Endodermal cell (in vitro differentiated cells): Measurements from ENCODE around the gene PMIS2. TPM values are rescaled to one million over a fixed set of nuclear protein-coding genes. Genes with fewer than 3 reads are reported as not detected.

Experiments used
- DNase-seq: peaks from one replicate; pipeline ENCODE4 v3.0.0-alpha.2; 2017
- H3K27ac ChIP-seq: 2 replicates; pipeline ENCODE4 v1.5.1; 2013; ENCODE audit warnings: mild to moderate bottlenecking, low read depth, low read length, moderate library complexity
- H3K27me3 ChIP-seq: 2 replicates; pipeline ENCODE4 v1.6.1; 2013; ENCODE audit warnings: mild to moderate bottlenecking, low read length, moderate library complexity; ENCODE audit not compliant: insufficient read depth, control insufficient read depth, poor library complexity, severe bottlenecking
- H3K36me3 ChIP-seq: 2 replicates; pipeline ENCODE4 v1.7.0; 2013; ENCODE audit warnings: mild to moderate bottlenecking, low read length, moderate library complexity; ENCODE audit not compliant: control insufficient read depth, insufficient read depth
- H3K4me1 ChIP-seq: one replicate; pipeline ENCODE4 v1.7.0; 2013; ENCODE audit warnings: low read length; ENCODE audit not compliant: control insufficient read depth, insufficient read depth
- H3K4me3 ChIP-seq: 2 replicates; pipeline ENCODE4 v1.5.1; 2013; ENCODE audit warnings: mild to moderate bottlenecking, low read length, moderate library complexity
- H3K9ac ChIP-seq: 2 replicates; pipeline ENCODE4 v1.6.1; 2013; ENCODE audit warnings: mild to moderate bottlenecking, low read length, moderate library complexity; ENCODE audit not compliant: poor library complexity, severe bottlenecking; ENCODE audit errors: extremely low read depth
- H3K9me3 ChIP-seq: 2 replicates; pipeline ENCODE4 v1.6.1; 2013; ENCODE audit warnings: mild to moderate bottlenecking, low read length, moderate library complexity; ENCODE audit not compliant: control insufficient read depth
- H3K27ac Mint-ChIP-seq: 2 replicates; pipeline ENCODE4 v1.8.0; 2020; ENCODE audit warnings: mixed read lengths
- H3K27me3 Mint-ChIP-seq: 2 replicates; pipeline ENCODE4 v1.8.0; 2021; ENCODE audit warnings: mild to moderate bottlenecking, mixed read lengths; ENCODE audit not compliant: insufficient read depth
- H3K36me3 Mint-ChIP-seq: 2 replicates; pipeline ENCODE4 v1.8.0; 2020; ENCODE audit warnings: low read depth, mixed read lengths
- H3K4me1 Mint-ChIP-seq: 2 replicates; pipeline ENCODE4 v1.8.0; 2020; ENCODE audit warnings: mixed read lengths
- H3K4me3 Mint-ChIP-seq: 2 replicates; pipeline ENCODE4 v1.8.0; 2020; ENCODE audit warnings: mild to moderate bottlenecking, moderate library complexity, mixed read lengths
- H3K9me3 Mint-ChIP-seq: 2 replicates; pipeline ENCODE4 v1.8.0; 2020; ENCODE audit warnings: mild to moderate bottlenecking, mixed read lengths
- WGBS, 2 experiments: methylation state at CpG; one replicate each; pipeline versions ENCODE4 v1.1.5 to v1.1.7; 2013; ENCODE audit warnings: missing lambda C conversion rate in 2 of 2, mixed read lengths in 1 of 2; ENCODE audit not compliant: insufficient coverage in 1 of 2, insufficient read length in 1 of 2; 5-methylcytosine and 5-hydroxymethylcytosine counted together
- total RNA-seq, 2 donors: library from RNA; stranded (reverse); fragmentation: NEBNext Ultra II Directional in 1 of 2; extraction: Animal tissue kit (Norgen Biotek cat#: 25700) in 1 of 2; gene quantifications; 2 replicates in 1 of 2; 3 replicates in 1 of 2; pipeline ENCODE4 v1.2.1, GENCODE V29; 2021
- TF ChIP-seq, protein P1 (sequence below): fragments of 200-600 bp; sonication (generic); conservative IDR thresholded peaks from 2 replicates; pipeline ENCODE4 v1.5.0; 2021; ENCODE audit warnings: antibody characterized with exemption, mild to moderate bottlenecking

PMIS2 gene
- total RNA-seq, 2 donors from 2014 or later, result not detected

DNA sequence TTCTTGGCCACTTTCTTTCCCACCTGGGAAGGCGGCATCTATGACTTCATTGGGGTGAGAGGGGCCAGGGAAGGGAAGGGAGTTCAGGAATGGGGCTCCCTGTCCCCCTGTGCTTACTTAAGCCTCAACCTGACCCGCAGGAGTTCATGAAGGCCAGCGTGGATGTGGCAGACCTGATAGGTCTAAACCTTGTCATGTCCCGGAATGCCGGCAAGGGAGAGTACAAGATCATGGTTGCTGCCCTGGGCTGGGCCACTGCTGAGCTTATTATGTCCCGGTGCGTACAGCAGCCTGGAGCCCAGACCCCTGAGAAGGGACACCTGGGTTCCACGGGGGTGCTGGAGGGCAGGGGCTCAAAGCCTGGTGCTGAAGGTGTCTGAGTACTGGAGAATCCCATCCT, 39.4 kb upstream of the PMIS2 start:
- peaks cover 47% of the 10 kb centered on the region for H3K36me3 Mint-ChIP-seq
- WGBS, 2 experiments, result 93 to 95% methylated on average over 7 to 8 of the region's 8 CpGs
- TF ChIP-seq, protein P1, sequence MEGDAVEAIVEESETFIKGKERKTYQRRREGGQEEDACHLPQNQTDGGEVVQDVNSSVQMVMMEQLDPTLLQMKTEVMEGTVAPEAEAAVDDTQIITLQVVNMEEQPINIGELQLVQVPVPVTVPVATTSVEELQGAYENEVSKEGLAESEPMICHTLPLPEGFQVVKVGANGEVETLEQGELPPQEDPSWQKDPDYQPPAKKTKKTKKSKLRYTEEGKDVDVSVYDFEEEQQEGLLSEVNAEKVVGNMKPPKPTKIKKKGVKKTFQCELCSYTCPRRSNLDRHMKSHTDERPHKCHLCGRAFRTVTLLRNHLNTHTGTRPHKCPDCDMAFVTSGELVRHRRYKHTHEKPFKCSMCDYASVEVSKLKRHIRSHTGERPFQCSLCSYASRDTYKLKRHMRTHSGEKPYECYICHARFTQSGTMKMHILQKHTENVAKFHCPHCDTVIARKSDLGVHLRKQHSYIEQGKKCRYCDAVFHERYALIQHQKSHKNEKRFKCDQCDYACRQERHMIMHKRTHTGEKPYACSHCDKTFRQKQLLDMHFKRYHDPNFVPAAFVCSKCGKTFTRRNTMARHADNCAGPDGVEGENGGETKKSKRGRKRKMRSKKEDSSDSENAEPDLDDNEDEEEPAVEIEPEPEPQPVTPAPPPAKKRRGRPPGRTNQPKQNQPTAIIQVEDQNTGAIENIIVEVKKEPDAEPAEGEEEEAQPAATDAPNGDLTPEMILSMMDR, result no peak
- H3K27ac Mint-ChIP-seq, result peak overlapping the region; percentile 91
- peak overlapping the region; percentile 81 for H3K9ac ChIP-seq
- no peaks in the 10 kb centered on the region for H3K27me3 Mint-ChIP-seq
- no peaks in the 10 kb centered on the region for H3K27me3 ChIP-seq
- peak overlapping the region; percentile 99 for H3K4me3 ChIP-seq
- H3K9me3 Mint-ChIP-seq, result no peaks in the 10 kb centered on the region
- peaks cover 10% of the 10 kb centered on the region for H3K4me1 ChIP-seq
- no peak overlapping the region for H3K27ac ChIP-seq
- H3K4me3 Mint-ChIP-seq, result peak overlapping the region; percentile 84
- no peaks in the 10 kb centered on the region for H3K9me3 ChIP-seq
- DNase-seq, result no peak
- H3K36me3 ChIP-seq, result peaks cover 33% of the 10 kb centered on the region
- H3K4me1 Mint-ChIP-seq, result peaks cover 22% of the 10 kb centered on the region

GRCh38 chr19:35549174-35549788, 36.7 kb upstream of the PMIS2 start:
- Histone ChIP-seq H3K36me3 (peaks cover 21% of the 10 kb centered on the region), H3K4me3 (no peak overlapping the region), H3K27ac (no peak overlapping the region), H3K9me3 (no peaks in the 10 kb centered on the region), H3K27me3 (no peaks in the 10 kb centered on the region), H3K4me1 (peaks cover 10% of the 10 kb centered on the region), H3K9ac (no peak overlapping the region)
- Mint-ChIP-seq H3K27me3 (peaks cover 7% of the 10 kb centered on the region), H3K27ac (peak overlapping the region; percentile 36), H3K4me1 (peaks cover 20% of the 10 kb centered on the region), H3K36me3 (peaks cover 30% of the 10 kb centered on the region), H3K4me3 (no peak overlapping the region), H3K9me3 (no peaks in the 10 kb centered on the region)
- DNase-seq, result peak; percentile 88
- 25 to 37% methylated on average over 5 to 6 of the region's 6 CpGs for WGBS, 2 experiments
- TF ChIP-seq, protein P1, result peak; percentile 88

GRCh38 chr19:35549879-35550523, 36.0 kb upstream of the PMIS2 start:
- TF ChIP-seq, protein P1, result no peak
- no peak for DNase-seq
- peaks cover 21% of the 10 kb centered on the region for H3K36me3 ChIP-seq
- no peak overlapping the region for H3K4me3 ChIP-seq
- no peak overlapping the region for H3K9ac ChIP-seq
- Mint-ChIP-seq H3K4me1 (peaks cover 14% of the 10 kb centered on the region), H3K27me3 (peaks cover 15% of the 10 kb centered on the region), H3K4me3 (no peak overlapping the region), H3K27ac (no peak overlapping the region), H3K9me3 (no peaks in the 10 kb centered on the region), H3K36me3 (peaks cover 27% of the 10 kb centered on the region)
- H3K27ac ChIP-seq, result no peak overlapping the region
- H3K9me3 ChIP-seq, result no peaks in the 10 kb centered on the region
- H3K4me1 ChIP-seq, result peaks cover 10% of the 10 kb centered on the region
- WGBS, 2 experiments, result 93 to 97% methylated on average over 14 to 15 of the region's 15 CpGs
- no peaks in the 10 kb centered on the region for H3K27me3 ChIP-seq
